Smooth muscle cell (in vitro differentiated cells): ENCODE data around the gene FRMPD4. TPM values are rescaled to one million over a fixed set of nuclear protein-coding genes. Genes with fewer than 3 reads are reported as not detected.

Experiments used
- DNase-seq: peaks from one replicate; lab custom pipeline; 2025; ENCODE audit not compliant: unreplicated experiment; lab: John Stamatoyannopoulos, UW
- H2AFZ ChIP-seq: fragments of 200-600 bp; sonication (generic); 2 replicates; pipeline ENCODE4 v1.6.0; 2016; ENCODE audit warnings: antibody characterized with exemption, low read depth, mild to moderate bottlenecking
- H3F3A ChIP-seq: fragments of 200-600 bp; sonication (generic); 2 replicates; pipeline ENCODE4 v1.6.0; 2017; ENCODE audit warnings: antibody characterized with exemption, low read depth
- H3K27ac ChIP-seq: fragments of 200-600 bp; sonication (generic); 2 replicates; pipeline ENCODE4 v1.5.1; 2016; ENCODE audit warnings: low read depth, mild to moderate bottlenecking
- H3K27me3 ChIP-seq: fragments of 200-600 bp; sonication (generic); 2 replicates; pipeline ENCODE4 v1.6.1; 2016; ENCODE audit warnings: low read depth, mild to moderate bottlenecking
- H3K36me3 ChIP-seq: fragments of 200-600 bp; sonication (generic); 2 replicates; pipeline ENCODE4 v1.5.1; 2016; ENCODE audit warnings: low read depth
- H3K4me1 ChIP-seq: fragments of 200-600 bp; sonication (generic); 2 replicates; pipeline ENCODE4 v1.5.1; 2016; ENCODE audit warnings: low read depth
- H3K4me2 ChIP-seq: fragments of 200-600 bp; sonication (generic); 2 replicates; pipeline ENCODE4 v1.6.0; 2016; ENCODE audit warnings: mild to moderate bottlenecking
- H3K4me3 ChIP-seq: fragments of 200-600 bp; sonication (generic); 2 replicates; pipeline ENCODE4 v1.5.1; 2016; ENCODE audit warnings: mild to moderate bottlenecking
- H3K79me2 ChIP-seq: fragments of 200-600 bp; sonication (generic); 2 replicates; pipeline ENCODE4 v1.6.0; 2016; ENCODE audit warnings: low read depth, mild to moderate bottlenecking
- H3K9ac ChIP-seq: fragments of 200-600 bp; sonication (generic); 2 replicates; pipeline ENCODE4 v1.6.0; 2016; ENCODE audit warnings: low read depth
- H3K9me3 ChIP-seq: fragments of 200-600 bp; sonication (generic); replicated peaks from 2 replicates; pipeline ENCODE4 v1.5.1; 2016; ENCODE audit warnings: low read depth
- H4K20me1 ChIP-seq: fragments of 200-600 bp; sonication (generic); 2 replicates; pipeline ENCODE4 v1.6.0; 2016; ENCODE audit warnings: low read depth
- WGBS: methylation state at CpG from one replicate; pipeline ENCODE4 v1.1.7; 2016; ENCODE audit warnings: low lambda C conversion rate; 5-methylcytosine and 5-hydroxymethylcytosine counted together
- polyA plus RNA-seq: library from polyadenylated mRNA; unstranded; fragments of >200 nt; fragmentation: Nextera tagmentation; extraction: Ambion mirVana; gene quantifications from 2 replicates; pipeline ENCODE4 v1.2.1, GENCODE V29; 2016
- total RNA-seq: library from RNA; depleted of rRNA; stranded (reverse); fragments of >200 nt; gene quantifications from 2 replicates; pipeline ENCODE4 v1.2.3, GENCODE V29; 2014
- TF ChIP-seq, protein P1 (sequence below): fragments of 200-600 bp; sonication (generic); IDR thresholded peaks from 2 replicates; pipeline ENCODE4 v1.5.1; 2017; ENCODE audit warnings: borderline replicate concordance, mild to moderate bottlenecking, antibody characterized with exemption; ENCODE audit not compliant: insufficient read depth, poor library complexity, severe bottlenecking

FRMPD4 gene
- total and polyA plus RNA-seq, 2 experiments from 2014 or later: 0.13 TPM; not detected in 1

DNA sequence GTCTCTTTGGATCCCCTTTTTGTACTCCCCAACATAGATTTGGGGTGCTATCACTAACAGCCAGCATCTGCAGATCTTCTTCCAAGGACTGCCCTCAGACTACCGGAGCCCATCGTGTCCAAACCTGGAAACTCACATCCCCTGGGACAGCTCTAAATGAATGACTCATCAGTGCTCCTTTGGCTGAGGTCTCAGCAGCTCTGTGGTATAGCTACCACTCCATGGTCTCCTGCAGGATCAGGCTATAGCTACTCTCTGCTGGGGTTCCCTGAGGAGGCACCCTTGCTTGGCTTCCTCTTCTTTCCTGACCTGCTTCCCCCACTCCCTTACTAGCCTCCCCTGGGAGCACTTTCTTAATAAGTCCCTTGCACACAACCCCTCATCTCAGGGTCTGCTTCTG is 555.5 kb downstream of the FRMPD4 start:
- no peaks in the 10 kb centered on the region for H3K27me3 ChIP-seq
- H2AFZ ChIP-seq: no peak overlapping the region
- no peaks in the 10 kb centered on the region for H3K9me3 ChIP-seq
- no peak for DNase-seq
- no peaks in the 10 kb centered on the region for H3K79me2 ChIP-seq
- no peaks in the 10 kb centered on the region for H3F3A ChIP-seq
- no peaks in the 10 kb centered on the region for H3K36me3 ChIP-seq
- H3K4me1 ChIP-seq: no peaks in the 10 kb centered on the region
- H3K9ac ChIP-seq: no peak overlapping the region
- H3K4me2 ChIP-seq: no peak overlapping the region
- TF ChIP-seq, protein P1, sequence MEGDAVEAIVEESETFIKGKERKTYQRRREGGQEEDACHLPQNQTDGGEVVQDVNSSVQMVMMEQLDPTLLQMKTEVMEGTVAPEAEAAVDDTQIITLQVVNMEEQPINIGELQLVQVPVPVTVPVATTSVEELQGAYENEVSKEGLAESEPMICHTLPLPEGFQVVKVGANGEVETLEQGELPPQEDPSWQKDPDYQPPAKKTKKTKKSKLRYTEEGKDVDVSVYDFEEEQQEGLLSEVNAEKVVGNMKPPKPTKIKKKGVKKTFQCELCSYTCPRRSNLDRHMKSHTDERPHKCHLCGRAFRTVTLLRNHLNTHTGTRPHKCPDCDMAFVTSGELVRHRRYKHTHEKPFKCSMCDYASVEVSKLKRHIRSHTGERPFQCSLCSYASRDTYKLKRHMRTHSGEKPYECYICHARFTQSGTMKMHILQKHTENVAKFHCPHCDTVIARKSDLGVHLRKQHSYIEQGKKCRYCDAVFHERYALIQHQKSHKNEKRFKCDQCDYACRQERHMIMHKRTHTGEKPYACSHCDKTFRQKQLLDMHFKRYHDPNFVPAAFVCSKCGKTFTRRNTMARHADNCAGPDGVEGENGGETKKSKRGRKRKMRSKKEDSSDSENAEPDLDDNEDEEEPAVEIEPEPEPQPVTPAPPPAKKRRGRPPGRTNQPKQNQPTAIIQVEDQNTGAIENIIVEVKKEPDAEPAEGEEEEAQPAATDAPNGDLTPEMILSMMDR: no peak
- H4K20me1 ChIP-seq: no peaks in the 10 kb centered on the region
- no peak overlapping the region for H3K27ac ChIP-seq
- H3K4me3 ChIP-seq: no peak overlapping the region
- 84% methylated on average over 2 of the region's 2 CpGs for WGBS

- DNase-seq: no peak
- no peaks in the 10 kb centered on the region for H3K27me3 ChIP-seq
- no peaks in the 10 kb centered on the region for H3K9me3 ChIP-seq
- 69% methylated on average over 4 of the region's 4 CpGs for WGBS
- no peaks in the 10 kb centered on the region for H4K20me1 ChIP-seq
- H3K4me1 ChIP-seq: no peaks in the 10 kb centered on the region
- TF ChIP-seq, protein P1: no peak
- H3K36me3 ChIP-seq: no peaks in the 10 kb centered on the region
- no peak overlapping the region for H3K4me3 ChIP-seq
- no peak overlapping the region for H2AFZ ChIP-seq
- H3K27ac ChIP-seq: no peak overlapping the region
- H3K9ac ChIP-seq: no peak overlapping the region
- H3F3A ChIP-seq: no peaks in the 10 kb centered on the region
- no peak overlapping the region for H3K4me2 ChIP-seq
- H3K79me2 ChIP-seq: no peaks in the 10 kb centered on the region
Measured at GRCh38 chrX:12700745-12701144, 562.5 kb downstream of the FRMPD4 start.

GRCh38 chrX:12701628-12702027 is 563.4 kb downstream of the FRMPD4 start:
- Histone ChIP-seq H3K36me3 (no peaks in the 10 kb centered on the region), H4K20me1 (no peaks in the 10 kb centered on the region), H3K4me1 (no peaks in the 10 kb centered on the region), H3F3A (no peaks in the 10 kb centered on the region), H3K27ac (no peak overlapping the region), H2AFZ (no peak overlapping the region), H3K9me3 (no peaks in the 10 kb centered on the region), H3K4me3 (no peak overlapping the region), H3K4me2 (no peak overlapping the region), H3K27me3 (no peaks in the 10 kb centered on the region), H3K79me2 (no peaks in the 10 kb centered on the region), H3K9ac (no peak overlapping the region)
- no peak for DNase-seq
- TF ChIP-seq, protein P1: peak; percentile 55
- 50% methylated on average over 18 of the region's 18 CpGs for WGBS

DNA sequence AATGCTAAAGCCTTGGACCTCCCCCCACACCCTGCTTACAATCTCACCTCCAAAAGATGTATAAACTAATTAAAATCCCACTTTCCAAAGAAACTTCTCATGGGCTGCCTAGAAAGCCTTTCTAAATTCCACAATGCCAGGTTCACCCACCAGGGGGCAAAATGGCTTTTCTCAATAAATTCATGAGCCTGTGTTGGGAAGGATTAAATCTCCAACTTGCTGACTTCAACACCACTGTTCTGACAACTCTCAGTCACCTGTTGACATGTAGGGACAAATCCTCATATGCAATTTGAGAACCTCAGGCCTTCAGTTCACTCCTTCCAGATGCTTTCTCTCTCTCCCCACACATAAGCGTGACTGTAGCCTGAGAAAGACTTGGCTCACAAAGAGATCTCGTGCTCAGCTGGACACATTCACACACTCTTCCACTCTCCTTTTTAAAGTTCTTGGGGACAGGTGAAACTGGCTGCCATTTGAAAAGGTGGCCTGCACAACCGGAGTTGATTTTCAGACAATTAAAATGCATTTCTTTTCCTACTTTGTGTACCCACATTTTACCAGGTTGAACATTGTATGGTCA is 564.3 kb downstream of the FRMPD4 start:
- Histone ChIP-seq H2AFZ (no peak overlapping the region), H3F3A (no peaks in the 10 kb centered on the region), H3K4me3 (no peak overlapping the region), H3K36me3 (no peaks in the 10 kb centered on the region), H3K4me2 (no peak overlapping the region), H3K79me2 (no peaks in the 10 kb centered on the region), H3K27ac (no peak overlapping the region), H4K20me1 (no peaks in the 10 kb centered on the region), H3K4me1 (no peaks in the 10 kb centered on the region), H3K9ac (no peak overlapping the region), H3K9me3 (no peaks in the 10 kb centered on the region), H3K27me3 (no peaks in the 10 kb centered on the region)
- WGBS: 74% methylated on average over 3 of the region's 3 CpGs
- no peak for DNase-seq
- TF ChIP-seq, protein P1: peak; percentile 39
